Mesendoderm (in vitro differentiated cells): ENCODE results near the gene NFKBIZ.

ENCODE experiments used
- DNase-seq: peaks from one replicate; pipeline ENCODE4 v3.0.0; 2013
- H2AK5ac ChIP-seq: 2 replicates; pipeline ENCODE4 v1.6.1; 2013; ENCODE audit warnings: low read length, inconsistent platforms
- H2BK120ac ChIP-seq: 2 replicates; pipeline ENCODE4 v1.6.1; 2013; ENCODE audit warnings: low read depth, mild to moderate bottlenecking, low read length, moderate library complexity, mixed read lengths
- H2BK15ac ChIP-seq: replicated peaks from 2 replicates; pipeline ENCODE4 v1.6.1; 2013; ENCODE audit warnings: low read depth, mild to moderate bottlenecking, moderate library complexity
- H2BK5ac ChIP-seq: 2 replicates; pipeline ENCODE4 v1.6.1; 2013; ENCODE audit warnings: low read length, inconsistent platforms
- H3K18ac ChIP-seq: 2 replicates; pipeline ENCODE4 v1.6.1; 2013; ENCODE audit warnings: mild to moderate bottlenecking, low read length, mixed read lengths
- H3K23ac ChIP-seq: one replicate; pipeline ENCODE4 v1.6.1; 2013; ENCODE audit warnings: low read length
- H3K27ac ChIP-seq: 2 replicates; pipeline ENCODE4 v1.5.1; 2013; ENCODE audit warnings: low read depth, mild to moderate bottlenecking, inconsistent platforms, low read length, moderate library complexity
- H3K27me3 ChIP-seq: 2 replicates; pipeline ENCODE4 v1.6.1; 2013; ENCODE audit warnings: low read length, control low read depth, mild to moderate bottlenecking, inconsistent platforms; ENCODE audit not compliant: insufficient read depth, poor library complexity
- H3K36me3 ChIP-seq: 2 replicates; pipeline ENCODE4 v1.6.1; 2013; ENCODE audit warnings: low read length, inconsistent platforms; ENCODE audit not compliant: control insufficient read depth, insufficient read depth
- H3K4ac ChIP-seq: one replicate; pipeline ENCODE4 v1.6.1; 2013; ENCODE audit warnings: low read depth, mild to moderate bottlenecking, low read length, moderate library complexity
- H3K4me1 ChIP-seq: 2 replicates; pipeline ENCODE4 v1.6.1; 2013; ENCODE audit warnings: low read depth, low read length, inconsistent platforms; ENCODE audit not compliant: control insufficient read depth
- H3K4me2 ChIP-seq: 2 replicates; pipeline ENCODE4 v1.6.1; 2013; ENCODE audit warnings: low read length
- H3K4me3 ChIP-seq: 2 replicates; pipeline ENCODE4 v1.5.1; 2013; ENCODE audit warnings: mild to moderate bottlenecking, low read length
- H3K56ac ChIP-seq: one replicate; pipeline ENCODE4 v1.6.1; 2013; ENCODE audit warnings: low read length
- H3K79me1 ChIP-seq: 2 replicates; pipeline ENCODE4 v1.6.1; 2013; ENCODE audit warnings: low read length, inconsistent platforms
- H3K79me2 ChIP-seq: 2 replicates; pipeline ENCODE4 v1.6.1; 2013; ENCODE audit warnings: mild to moderate bottlenecking, low read length; ENCODE audit not compliant: control insufficient read depth, insufficient read depth
- H3K9ac ChIP-seq: 2 replicates; pipeline ENCODE4 v1.6.1; 2013; ENCODE audit warnings: low read length, inconsistent platforms
- H4K5ac ChIP-seq: one replicate; pipeline ENCODE4 v1.6.1; 2013; ENCODE audit warnings: low read length
- H4K8ac ChIP-seq: one replicate; pipeline ENCODE4 v1.6.1; 2013; ENCODE audit warnings: low read depth, mild to moderate bottlenecking, control low read depth, low read length, moderate library complexity
- WGBS: extraction: QIAGEN DNeasy Blood & Tissue Kit; methylation state at CpG from one replicate; pipeline ENCODE4 v1.1.7; 2013; ENCODE audit warnings: low lambda C conversion rate, missing lambda C conversion rate; ENCODE audit not compliant: insufficient coverage; ENCODE audit errors: extremely low coverage; 5-methylcytosine and 5-hydroxymethylcytosine counted together

The NFKBIZ gene

GRCh38 chr3:101890716-101891115 is 41.4 kb downstream of the NFKBIZ start:
- Histone ChIP-seq H3K27me3 (no peaks in the 10 kb centered on the region), H3K36me3 (no peaks in the 10 kb centered on the region), H2BK5ac (no peak overlapping the region), H3K9ac (no peak overlapping the region), H3K4me2 (no peak overlapping the region), H3K56ac (no peak overlapping the region), H3K27ac (no peak overlapping the region), H3K18ac (no peak overlapping the region), H3K4ac (no peak overlapping the region), H3K23ac (no peak overlapping the region), H3K4me1 (no peaks in the 10 kb centered on the region), H3K4me3 (no peak overlapping the region), H2AK5ac (no peak overlapping the region), H2BK120ac (no peak overlapping the region), H3K79me1 (no peaks in the 10 kb centered on the region), H2BK15ac (no peak overlapping the region), H4K5ac (no peak overlapping the region), H4K8ac (no peak overlapping the region), H3K79me2 (no peaks in the 10 kb centered on the region)
- no peak for DNase-seq

- Histone ChIP-seq H3K79me2 (no peaks in the 10 kb centered on the region), H3K79me1 (no peaks in the 10 kb centered on the region), H3K9ac (no peak overlapping the region), H3K4me3 (no peak overlapping the region), H3K56ac (no peak overlapping the region), H3K27me3 (no peaks in the 10 kb centered on the region), H3K36me3 (no peaks in the 10 kb centered on the region), H4K8ac (no peak overlapping the region), H2BK5ac (no peak overlapping the region), H3K4me1 (no peaks in the 10 kb centered on the region), H3K4ac (no peak overlapping the region), H3K23ac (no peak overlapping the region), H2BK120ac (no peak overlapping the region), H4K5ac (no peak overlapping the region), H3K18ac (no peak overlapping the region), H2AK5ac (no peak overlapping the region), H2BK15ac (no peak overlapping the region), H3K4me2 (no peak overlapping the region), H3K27ac (no peak overlapping the region)
- no CpG with 5 or more reads among the region's 1 CpG for WGBS
- DNase-seq, result no peak
Measured at GRCh38 chr3:101892648-101893047, 43.3 kb downstream of the NFKBIZ start.

- no peak overlapping the region for H3K27ac ChIP-seq
- no peak overlapping the region for H3K9ac ChIP-seq
- no peaks in the 10 kb centered on the region for H3K27me3 ChIP-seq
- H3K79me1 ChIP-seq, result no peaks in the 10 kb centered on the region
- whole genome bisulfite sequencing, result no CpG with 5 or more reads among the region's 2 CpGs
- no peak overlapping the region for H3K23ac ChIP-seq
- no peak overlapping the region for H2BK120ac ChIP-seq
- no peak overlapping the region for H3K4me3 ChIP-seq
- H3K4me1 ChIP-seq, result no peaks in the 10 kb centered on the region
- H4K8ac ChIP-seq, result no peak overlapping the region
- no peak overlapping the region for H3K4ac ChIP-seq
- no peak overlapping the region for H3K18ac ChIP-seq
- no peak overlapping the region for H4K5ac ChIP-seq
- H2AK5ac ChIP-seq, result no peak overlapping the region
- H2BK5ac ChIP-seq, result no peak overlapping the region
- H3K4me2 ChIP-seq, result no peak overlapping the region
- H3K36me3 ChIP-seq, result no peaks in the 10 kb centered on the region
- DNase-seq, result no peak
- H3K56ac ChIP-seq, result no peak overlapping the region
- no peak overlapping the region for H2BK15ac ChIP-seq
- no peaks in the 10 kb centered on the region for H3K79me2 ChIP-seq
Measured at GRCh38 chr3:101896083-101896757, 46.9 kb downstream of the NFKBIZ start.

- no peaks in the 10 kb centered on the region for H3K79me2 ChIP-seq
- no CpG with 5 or more reads among the region's 5 CpGs for WGBS
- H2BK120ac ChIP-seq, result no peak overlapping the region
- no peak overlapping the region for H3K23ac ChIP-seq
- H3K79me1 ChIP-seq, result no peaks in the 10 kb centered on the region
- no peak overlapping the region for H3K4ac ChIP-seq
- no peak overlapping the region for H2AK5ac ChIP-seq
- DNase-seq, result no peak
- no peaks in the 10 kb centered on the region for H3K36me3 ChIP-seq
- H3K27me3 ChIP-seq, result no peaks in the 10 kb centered on the region
- H2BK15ac ChIP-seq, result no peak overlapping the region
- H4K8ac ChIP-seq, result no peak overlapping the region
- H2BK5ac ChIP-seq, result no peak overlapping the region
- no peaks in the 10 kb centered on the region for H3K4me1 ChIP-seq
- H3K27ac ChIP-seq, result no peak overlapping the region
- H4K5ac ChIP-seq, result no peak overlapping the region
- H3K9ac ChIP-seq, result no peak overlapping the region
- H3K18ac ChIP-seq, result no peak overlapping the region
- H3K4me3 ChIP-seq, result no peak overlapping the region
- no peak overlapping the region for H3K56ac ChIP-seq
- H3K4me2 ChIP-seq, result no peak overlapping the region
Measured at GRCh38 chr3:101897013-101897412, 47.7 kb downstream of the NFKBIZ start.

- Histone ChIP-seq H3K79me1 (no peaks in the 10 kb centered on the region), H3K27ac (no peak overlapping the region), H2BK15ac (no peak overlapping the region), H3K9ac (no peak overlapping the region), H4K5ac (no peak overlapping the region), H2BK5ac (no peak overlapping the region), H3K4me2 (no peak overlapping the region), H3K4me1 (no peaks in the 10 kb centered on the region), H3K18ac (no peak overlapping the region), H3K36me3 (no peaks in the 10 kb centered on the region), H3K27me3 (no peaks in the 10 kb centered on the region), H3K4ac (no peak overlapping the region), H4K8ac (no peak overlapping the region), H3K79me2 (no peaks in the 10 kb centered on the region), H3K4me3 (no peak overlapping the region), H2AK5ac (no peak overlapping the region), H2BK120ac (no peak overlapping the region), H3K56ac (no peak overlapping the region), H3K23ac (no peak overlapping the region)
- no CpG with 5 or more reads among the region's 2 CpGs for WGBS
- DNase-seq, result no peak
Measured at GRCh38 chr3:101898039-101898438, 48.7 kb downstream of the NFKBIZ start.

- Histone ChIP-seq H3K79me2 (no peaks in the 10 kb centered on the region), H2BK5ac (no peak overlapping the region), H2AK5ac (no peak overlapping the region), H3K18ac (no peak overlapping the region), H2BK120ac (no peak overlapping the region), H3K9ac (no peak overlapping the region), H3K27ac (no peak overlapping the region), H4K8ac (no peak overlapping the region), H3K4ac (no peak overlapping the region), H3K23ac (no peak overlapping the region), H4K5ac (no peak overlapping the region), H2BK15ac (no peak overlapping the region), H3K56ac (no peak overlapping the region), H3K36me3 (no peaks in the 10 kb centered on the region), H3K27me3 (no peaks in the 10 kb centered on the region), H3K4me1 (no peaks in the 10 kb centered on the region), H3K4me3 (no peak overlapping the region), H3K79me1 (no peaks in the 10 kb centered on the region), H3K4me2 (no peak overlapping the region)
- no peak for DNase-seq
- WGBS, result no CpG with 5 or more reads among the region's 5 CpGs
Measured at GRCh38 chr3:101898752-101899169, 49.4 kb downstream of the NFKBIZ start.
